ENCODE measurements around the gene KIR2DL1.
"Not testable (repeated sequence)": the region's sequence is repeated elsewhere in the genome, so short reads cannot be mapped to it uniquely, and the experiment has no call there.

- TF ChIP-seq POLR2A, CTCF (IDR thresholded peaks at IDR 0.05): not testable (repeated sequence)
Measured at GRCh38 chr19:54786091-54786723, 16.6 kb downstream of the KIR2DL1 start.
